Stimulated activated naive CD4-positive, alpha-beta T cell (primary cell): ENCODE data around the gene ATP8B2.
A peak's percentile ranks its signal among the peaks of the same experiment; 100 is the strongest.
"Not testable (repeated sequence)": the region's sequence is repeated elsewhere in the genome, so short reads cannot be mapped to it uniquely, and the experiment has no call there.

Source experiments
- DNase-seq, 6 experiments: peaks; one replicate each; lab custom pipeline; 2025; lab: John Stamatoyannopoulos, UW

Gene ATP8B2

DNA sequence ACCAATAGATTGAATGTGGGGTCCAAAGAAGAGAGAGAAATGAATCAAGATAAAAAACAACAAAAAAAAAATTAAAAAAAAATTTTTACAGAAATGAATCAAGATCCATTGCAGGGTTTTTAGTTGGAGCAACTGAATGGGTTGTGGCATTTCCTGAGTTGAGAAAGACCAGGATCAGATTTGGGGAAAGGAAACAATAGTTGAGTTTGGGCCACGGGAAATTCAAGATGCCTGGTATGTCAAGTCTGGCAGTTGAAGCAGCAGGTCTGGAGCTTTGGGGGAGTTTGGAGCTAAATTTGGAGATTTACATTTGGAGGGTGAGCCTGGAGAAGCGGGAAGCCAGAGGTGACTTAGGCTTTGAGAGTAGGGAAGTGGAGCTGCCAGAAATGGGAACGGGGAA lies 22.6 kb downstream of the ATP8B2 start:
- DNase-seq, result no peak

GRCh38 chr1:154348429-154349076 lies 23.2 kb downstream of the ATP8B2 start:
- DNase-seq, result no peak

DNA sequence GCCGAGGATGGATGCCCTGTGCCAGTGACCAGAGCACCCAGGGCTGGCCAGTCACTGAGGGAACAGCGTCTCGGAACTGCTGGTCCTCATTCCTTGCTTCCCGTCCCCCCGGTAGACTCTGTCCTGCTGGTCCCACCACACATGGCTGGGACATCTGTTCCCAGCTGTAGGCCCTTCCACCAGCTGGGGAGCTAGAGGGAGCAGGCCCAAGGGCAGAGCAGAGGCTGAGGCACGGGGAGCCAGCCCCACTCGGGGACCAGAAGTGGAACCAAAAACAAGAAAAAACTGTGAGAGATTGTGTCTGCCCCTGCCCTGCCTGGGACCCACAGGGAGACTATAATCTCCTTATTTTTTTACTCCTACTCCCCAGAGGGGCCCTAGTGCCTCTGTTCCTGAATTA lies 23.8 kb downstream of the ATP8B2 start:
- DNase-seq, result no peak

DNA sequence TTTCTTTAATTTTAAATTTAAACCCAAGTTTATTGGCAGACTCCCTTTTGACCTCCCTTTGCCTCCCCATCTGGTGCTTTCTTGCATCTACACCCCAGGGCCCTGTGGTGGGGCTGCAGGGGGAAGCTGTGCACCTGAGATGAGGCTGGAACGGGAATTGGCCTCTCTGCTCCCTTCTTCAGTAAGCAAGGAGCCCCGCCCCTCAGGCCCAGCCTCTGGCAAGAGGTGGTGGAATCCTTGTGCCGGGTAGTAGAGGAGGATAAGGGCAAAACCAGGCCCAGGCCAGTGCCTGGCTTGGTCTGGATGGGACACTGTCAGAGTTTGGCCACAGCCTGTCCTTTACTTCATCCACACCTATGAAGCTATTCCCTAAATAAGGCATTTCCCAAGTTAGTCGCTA lies 25.1 kb downstream of the ATP8B2 start:
- no peak for DNase-seq

- no peak for DNase-seq
Measured at GRCh38 chr1:154351363-154352068, 26.2 kb downstream of the ATP8B2 start.

DNA sequence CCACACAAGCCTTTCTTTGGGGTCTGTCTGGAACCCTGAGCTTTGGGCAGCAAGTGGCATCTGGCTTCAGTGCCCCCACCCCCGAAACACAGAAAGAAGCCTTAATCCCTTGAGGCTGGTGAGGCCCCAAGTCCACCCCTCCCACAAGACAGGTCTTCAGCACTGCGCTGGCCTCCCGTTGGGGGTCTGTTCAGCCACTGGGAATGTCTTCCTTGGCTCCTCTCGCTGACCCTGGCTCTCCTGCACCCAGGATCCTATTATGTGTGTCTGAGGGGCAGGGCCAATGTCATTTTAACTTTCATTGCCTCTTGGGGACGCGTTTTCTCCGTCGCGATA lies 26.9 kb downstream of the ATP8B2 start:
- DNase-seq, result no peak

GRCh38 chr1:154352581-154353459 lies 27.5 kb downstream of the ATP8B2 start:
- DNase-seq, result peak; percentile 22 to 54 (median 42)

DNA sequence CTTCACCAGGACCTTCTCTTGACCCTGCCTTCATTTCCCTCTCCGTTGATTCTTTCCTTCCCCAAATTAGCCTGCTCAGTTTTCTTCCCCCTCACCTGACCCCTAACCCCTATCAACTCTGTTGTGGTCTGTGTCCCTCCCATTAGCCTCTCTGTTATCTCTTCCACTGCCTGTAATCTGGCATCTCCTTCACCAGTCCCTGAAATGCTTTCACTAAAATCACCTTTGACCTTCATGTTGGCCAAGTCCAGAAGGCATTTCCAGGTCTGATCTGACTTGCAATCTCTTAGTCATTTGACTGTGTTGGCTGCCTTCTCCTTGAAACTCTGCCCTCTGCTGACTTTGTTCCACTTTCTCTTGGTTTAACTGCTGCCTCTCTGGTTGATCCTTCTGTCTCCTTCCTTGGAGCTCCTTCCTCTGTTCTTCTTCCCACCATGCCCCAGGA lies 28.2 kb downstream of the ATP8B2 start:
- DNase-seq, result peak in 3 of 6 experiments; percentile 5 to 56 (median 46)

DNA sequence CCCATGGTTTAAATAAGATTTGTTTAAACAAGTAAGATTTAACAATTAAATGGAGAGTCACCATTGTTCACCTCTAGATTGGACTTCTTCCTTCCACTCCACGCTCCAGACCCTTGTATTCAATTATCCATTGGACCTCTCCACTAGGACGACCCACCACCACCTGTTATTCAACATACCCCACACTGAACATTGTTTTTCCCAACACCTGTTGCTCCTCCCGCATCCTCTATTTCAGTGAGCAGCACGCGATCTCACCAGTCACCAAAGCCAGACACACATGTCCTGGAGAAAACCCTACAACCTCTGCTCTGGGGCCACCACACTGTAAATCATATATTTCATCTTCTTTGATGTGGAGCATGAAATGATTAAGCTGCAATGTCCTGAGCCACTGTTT lies 28.6 kb downstream of the ATP8B2 start:
- no peak for DNase-seq

GRCh38 chr1:154358519-154358918 lies 33.2 kb downstream of the ATP8B2 start:
- no peak for DNase-seq

DNA sequence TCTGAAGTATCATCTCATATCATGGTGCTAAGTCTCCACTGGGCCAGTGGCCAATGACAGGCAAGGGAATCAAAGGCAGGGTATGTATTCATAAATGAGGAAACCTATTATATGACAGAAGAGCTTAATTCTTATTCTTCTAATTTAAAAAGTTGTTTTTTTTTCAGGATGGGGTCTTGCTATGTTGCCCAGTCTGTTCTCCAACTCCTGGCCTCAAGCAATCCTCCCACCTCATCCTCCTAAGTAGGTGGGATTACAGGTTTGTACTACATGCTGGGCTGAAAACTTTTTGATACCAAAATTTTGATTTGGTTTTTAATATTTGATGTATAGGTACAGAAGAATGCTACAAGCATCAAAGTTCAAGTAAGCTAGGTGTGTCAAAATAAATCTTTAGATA lies 35.0 kb downstream of the ATP8B2 start:
- no peak for DNase-seq

DNA sequence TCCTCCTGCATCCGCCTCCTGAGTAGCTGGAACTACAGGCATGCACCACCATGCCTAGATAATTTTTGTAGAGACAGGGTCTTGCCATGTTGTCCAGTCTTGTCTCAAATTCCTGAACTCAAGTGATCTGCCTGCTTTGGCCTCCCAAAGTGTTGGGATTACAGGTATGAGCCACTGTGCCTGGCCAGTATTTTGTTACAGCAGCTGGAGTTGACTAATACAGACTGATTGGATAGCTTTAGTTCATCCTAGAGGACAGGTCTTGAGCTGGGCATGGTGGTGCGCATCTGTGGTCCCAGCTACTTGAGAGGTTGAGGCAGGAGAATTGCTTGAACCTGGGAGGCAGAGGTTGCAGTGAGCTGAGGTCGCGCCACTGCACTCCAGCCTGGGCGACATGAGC lies 35.6 kb downstream of the ATP8B2 start:
- DNase-seq, result not testable (repeated sequence)

DNA sequence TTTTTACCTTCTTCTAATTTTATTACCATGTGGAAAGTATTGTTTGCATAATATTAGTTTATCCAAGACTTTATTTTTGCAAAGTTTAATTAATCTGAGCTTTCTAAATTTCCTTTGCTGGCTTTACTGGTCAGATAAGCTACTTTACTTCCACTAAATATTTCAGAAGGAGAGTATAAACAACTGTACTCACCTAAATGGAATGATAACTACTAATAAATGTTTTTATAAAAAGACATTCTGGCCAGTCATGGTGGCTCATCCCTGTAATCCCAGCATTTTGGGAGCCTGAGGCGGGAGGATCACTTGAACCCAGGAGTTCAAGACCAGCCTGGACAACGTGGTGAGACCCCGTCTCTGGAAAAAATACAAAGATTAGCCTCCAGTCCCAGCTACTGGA lies 36.0 kb downstream of the ATP8B2 start:
- no peak for DNase-seq

GRCh38 chr1:154371436-154371835 lies 46.1 kb downstream of the ATP8B2 start:
- DNase-seq, result no peak

DNA sequence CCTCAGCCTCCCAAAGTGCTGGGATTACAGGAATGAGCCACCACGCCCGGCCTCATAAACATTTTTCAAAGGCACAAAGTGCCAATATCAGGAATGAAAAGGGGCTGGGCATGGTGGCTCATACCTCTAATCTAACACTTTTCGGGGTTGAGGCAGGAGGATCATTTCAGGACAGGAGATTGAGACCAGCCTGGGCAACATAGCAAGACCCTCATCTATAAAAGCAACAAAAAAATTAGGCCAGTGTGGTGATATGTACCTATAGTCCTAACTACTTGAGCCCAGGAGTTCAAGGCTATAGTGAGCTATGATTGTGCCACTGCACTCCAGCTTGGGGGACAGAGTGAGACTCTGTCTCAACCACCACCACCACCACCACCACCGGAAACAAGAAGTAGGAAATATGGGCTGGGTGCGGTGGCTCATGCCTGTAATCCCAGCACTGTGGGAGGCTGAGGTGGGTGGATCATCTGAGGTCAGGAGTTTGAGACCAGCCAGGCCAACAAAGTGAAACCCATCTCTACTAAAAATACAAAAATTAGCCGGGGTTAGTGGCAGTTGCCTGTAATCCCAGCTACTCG lies 48.5 kb downstream of the ATP8B2 start:
- DNase-seq, result not testable (repeated sequence)

- no peak for DNase-seq
Measured at GRCh38 chr1:154379301-154379700, 54.0 kb downstream of the ATP8B2 start.

DNA sequence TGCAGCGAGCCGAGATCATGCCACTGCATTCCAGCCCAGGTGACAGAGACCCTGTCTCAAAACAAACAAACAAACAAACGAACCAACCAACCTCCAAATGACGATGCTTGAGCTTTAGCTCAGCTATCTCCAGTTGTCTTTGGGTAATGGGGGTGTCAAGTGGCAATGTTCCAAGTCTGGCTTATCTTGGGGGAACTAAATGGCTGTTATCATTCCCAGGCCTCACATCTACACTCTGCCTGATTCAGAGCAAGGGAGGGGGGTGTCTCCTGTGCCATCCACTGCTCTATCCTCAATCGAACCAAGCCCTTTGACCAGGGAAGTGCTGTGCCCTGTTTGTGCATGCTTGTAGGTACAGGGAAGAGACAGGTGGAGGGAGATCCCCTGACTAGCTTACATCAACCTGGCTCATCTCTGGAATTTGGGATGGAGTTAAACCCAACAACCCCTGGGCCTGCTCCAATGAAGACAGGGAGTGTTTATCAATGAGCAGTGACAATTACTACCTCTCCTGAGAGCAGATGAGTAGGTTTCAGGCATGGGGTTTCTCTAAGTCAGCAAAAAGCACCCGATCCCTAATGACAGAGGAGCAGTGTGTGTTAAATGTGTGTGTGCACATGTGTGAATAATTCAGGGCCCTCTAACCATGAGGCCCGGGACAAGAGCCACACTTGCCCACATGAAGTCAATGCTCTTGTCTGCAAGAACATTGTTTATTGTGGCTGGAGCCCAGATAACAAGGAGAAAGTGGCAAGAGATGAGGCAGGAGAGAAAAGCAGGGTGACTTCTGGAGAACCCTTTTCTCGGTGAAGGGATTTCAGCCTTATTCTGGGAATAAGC lies 59.5 kb downstream of the ATP8B2 start:
- no peak for DNase-seq

DNA sequence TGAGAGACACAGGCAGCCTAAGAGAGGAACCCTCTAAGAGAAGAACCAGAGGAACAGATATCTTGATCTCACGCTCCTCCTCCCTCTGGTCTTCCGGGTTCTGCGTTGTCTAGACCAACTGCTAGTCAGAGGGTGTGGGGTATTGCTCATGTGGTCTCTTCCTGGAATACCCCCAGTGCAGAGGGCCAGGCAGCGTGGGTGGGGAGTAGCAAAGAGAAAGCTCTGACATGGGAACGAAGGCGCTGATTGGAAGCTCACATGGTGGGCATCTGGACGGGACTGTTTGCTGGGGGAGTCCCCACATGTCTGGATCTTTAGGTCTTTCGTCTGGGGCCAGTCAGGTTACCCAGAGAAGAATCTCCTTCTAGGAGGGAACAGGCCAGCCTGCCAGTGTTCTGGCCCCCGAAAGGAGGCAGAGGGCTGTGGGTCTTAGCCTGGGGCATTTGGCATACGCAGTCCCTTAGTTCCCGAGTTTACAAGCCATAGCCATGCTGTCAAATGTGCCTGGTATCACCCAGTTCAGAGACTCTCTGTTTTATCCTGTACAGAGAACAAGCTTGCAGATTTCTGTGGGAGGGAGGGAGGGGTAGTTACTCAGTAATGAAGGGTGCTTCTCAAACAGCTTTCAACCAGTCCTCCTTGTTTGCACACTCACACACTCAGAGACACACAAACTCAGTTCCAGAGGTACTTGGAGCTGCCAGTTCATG lies 61.5 kb downstream of the ATP8B2 start:
- DNase-seq, result peak in 5 of 6 experiments; percentile 46 to 77 (median 57)

GRCh38 chr1:154391086-154391770 lies 65.9 kb downstream of the ATP8B2 start:
- DNase-seq, result no peak

GRCh38 chr1:154398141-154398540 lies 72.8 kb downstream of the ATP8B2 start:
- no peak for DNase-seq
